ENCODE results near the gene COL6A1.

Gene COL6A1

DNA sequence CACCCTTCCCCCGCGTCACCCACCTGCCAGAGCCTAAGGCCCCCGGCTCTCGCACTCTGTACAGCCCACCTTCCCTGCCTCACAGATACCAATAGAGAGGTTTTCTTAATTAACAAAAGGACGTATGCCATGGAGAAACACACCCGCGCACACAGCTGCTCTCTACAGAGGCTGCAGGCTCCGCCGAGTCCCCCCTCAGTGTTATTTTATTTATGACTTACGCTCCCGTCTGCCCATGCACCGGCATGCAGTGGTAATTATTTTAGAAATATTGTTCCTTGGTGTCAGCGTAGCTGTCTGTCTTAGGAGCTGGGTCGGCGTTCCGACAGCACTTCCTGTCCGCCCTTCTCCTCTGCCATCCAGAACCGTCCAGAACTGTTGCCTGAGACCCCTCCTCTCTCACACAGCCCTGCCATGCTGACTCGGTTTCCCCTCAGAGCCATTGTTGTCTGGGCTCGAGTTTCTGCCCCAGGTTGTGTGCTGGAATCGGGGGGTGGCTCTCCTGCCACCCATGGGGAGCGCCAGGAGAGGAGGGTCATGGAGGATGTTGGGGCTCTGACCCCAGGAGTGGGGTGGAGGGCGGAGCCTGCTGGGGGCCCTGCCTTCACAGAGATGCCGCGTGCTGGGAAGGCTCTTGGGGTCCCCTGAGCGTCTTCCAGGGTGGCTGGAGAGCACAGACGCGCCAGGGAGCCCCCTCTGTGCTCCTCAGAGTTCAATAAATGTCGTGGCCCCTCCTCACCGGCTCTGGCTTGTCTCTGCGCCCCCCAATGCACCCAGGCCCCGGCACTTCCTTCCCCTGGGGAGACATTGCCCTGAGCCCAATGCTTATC is 39.6 kb upstream of the COL6A1 start:
- Mint-ChIP-seq H3K9me3 (ENCODE audit: low read depth) (no peaks in the 10 kb centered on the region), H3K27me3 (no peaks in the 10 kb centered on the region), H3K4me1 (ENCODE audit: low read depth) (no peaks in the 10 kb centered on the region), H3K36me3 (no peaks in the 10 kb centered on the region), H3K4me3 (no peak overlapping the region), H3K27ac (no peak overlapping the region)

DNA sequence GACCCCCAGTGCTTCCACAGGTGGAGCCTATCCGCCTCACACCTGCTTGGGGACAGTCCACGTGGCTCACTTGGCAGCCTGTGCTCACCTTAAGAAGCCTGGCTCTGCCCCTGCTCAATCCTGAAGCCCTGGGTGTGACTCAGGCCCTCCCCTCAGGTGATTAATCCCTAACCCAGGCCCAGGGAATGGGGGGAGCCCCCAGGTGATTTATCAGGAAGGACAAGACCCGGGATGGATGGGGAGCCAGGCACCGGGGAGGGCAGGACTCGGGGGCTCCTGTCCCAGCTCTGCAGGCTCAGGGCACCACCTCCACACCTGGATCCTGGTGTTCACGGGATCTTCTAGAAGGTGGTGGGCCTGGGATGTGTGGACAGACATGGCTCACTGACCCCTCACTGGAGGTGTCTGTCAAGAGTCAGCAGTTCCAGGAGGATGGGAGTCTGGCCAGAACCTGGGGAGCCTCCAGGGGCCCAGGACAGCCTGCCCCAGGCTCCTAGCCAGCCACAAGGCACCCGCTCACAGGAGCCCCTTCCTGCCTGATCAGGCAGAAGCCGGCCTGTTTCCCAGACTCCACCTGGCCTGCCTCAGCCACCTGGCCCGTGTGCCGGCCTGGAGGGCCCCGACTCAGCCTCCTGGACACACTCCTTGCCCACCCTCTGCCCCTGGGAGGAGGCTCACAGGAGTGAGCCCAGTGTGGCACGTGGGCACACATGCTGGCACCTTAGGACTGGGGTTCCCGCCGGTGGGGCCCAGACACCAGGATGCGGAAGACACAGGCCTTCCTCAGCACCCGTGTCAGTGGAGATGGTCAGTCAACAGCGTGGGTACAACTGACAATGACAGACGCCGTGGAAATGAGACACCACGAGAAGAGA is 38.6 kb upstream of the COL6A1 start:
- H3K4me1 Mint-ChIP-seq (ENCODE audit: low read depth): no peaks in the 10 kb centered on the region
- no peaks in the 10 kb centered on the region for H3K36me3 Mint-ChIP-seq
- H3K9me3 Mint-ChIP-seq (ENCODE audit: low read depth): no peaks in the 10 kb centered on the region
- H3K27me3 Mint-ChIP-seq: no peaks in the 10 kb centered on the region
- H3K4me3 Mint-ChIP-seq: no peak overlapping the region
- H3K27ac Mint-ChIP-seq: no peak overlapping the region

DNA sequence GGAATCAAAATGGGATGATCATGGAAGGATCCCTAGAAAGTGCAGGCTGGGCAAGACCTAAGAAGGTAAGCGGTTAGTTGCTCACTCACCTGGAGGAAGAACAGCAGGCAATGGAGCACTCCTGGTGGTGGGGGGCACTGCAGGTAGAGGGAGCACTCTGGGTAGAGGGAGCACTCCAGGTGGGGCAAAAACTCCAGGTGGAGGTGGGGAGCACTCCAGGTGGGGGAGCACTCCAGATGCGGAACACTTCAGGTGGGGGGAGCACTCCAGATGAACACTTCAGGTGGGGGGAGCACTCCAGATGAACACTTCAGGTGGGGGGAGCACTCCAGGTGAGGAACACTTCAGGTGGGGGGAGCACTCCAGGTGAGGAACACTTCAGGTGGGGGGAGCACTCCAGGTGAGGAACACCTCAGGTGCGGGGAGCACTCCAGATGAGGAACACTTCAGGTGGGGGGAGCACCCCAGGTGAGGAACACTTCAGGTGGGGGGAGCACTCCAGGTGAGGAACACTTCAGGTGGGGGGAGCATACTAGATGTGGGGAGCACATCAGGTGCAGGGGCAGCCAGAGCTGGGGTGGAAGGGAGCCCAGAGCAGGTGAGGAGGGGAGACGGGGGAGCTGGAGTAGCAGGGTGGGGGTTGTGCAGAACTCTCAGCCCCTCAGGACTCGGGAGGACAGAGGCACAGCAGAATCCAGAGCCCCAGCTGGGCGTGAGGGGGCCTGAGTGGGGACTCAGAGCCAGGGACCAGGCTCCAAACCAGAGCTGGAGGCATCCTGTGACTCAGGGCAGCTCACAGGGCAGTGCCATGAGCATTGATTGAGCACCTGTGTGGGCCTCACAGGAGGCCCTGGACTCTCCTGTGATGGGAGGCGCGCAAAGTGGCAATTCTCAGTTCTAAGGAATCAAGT is 37.7 kb upstream of the COL6A1 start:
- Mint-ChIP-seq H3K36me3 (no peaks in the 10 kb centered on the region), H3K4me1 (ENCODE audit: low read depth) (no peaks in the 10 kb centered on the region), H3K27ac (no peak overlapping the region), H3K27me3 (no peaks in the 10 kb centered on the region), H3K9me3 (ENCODE audit: low read depth) (no peaks in the 10 kb centered on the region), H3K4me3 (no peak overlapping the region)

- H3K4me3 Mint-ChIP-seq: no peak overlapping the region
- H3K4me1 Mint-ChIP-seq (ENCODE audit: low read depth): no peaks in the 10 kb centered on the region
- H3K9me3 Mint-ChIP-seq (ENCODE audit: low read depth): no peaks in the 10 kb centered on the region
- no peaks in the 10 kb centered on the region for H3K27me3 Mint-ChIP-seq
- H3K27ac Mint-ChIP-seq: no peak overlapping the region
- no peaks in the 10 kb centered on the region for H3K36me3 Mint-ChIP-seq
Observed at GRCh38 chr21:45944601-45945000, 37.0 kb upstream of the COL6A1 start.

- no peaks in the 10 kb centered on the region for H3K4me1 Mint-ChIP-seq (ENCODE audit: low read depth)
- H3K27ac Mint-ChIP-seq: no peak overlapping the region
- H3K9me3 Mint-ChIP-seq (ENCODE audit: low read depth): no peaks in the 10 kb centered on the region
- H3K4me3 Mint-ChIP-seq: no peak overlapping the region
- no peaks in the 10 kb centered on the region for H3K36me3 Mint-ChIP-seq
- no peaks in the 10 kb centered on the region for H3K27me3 Mint-ChIP-seq
Observed at GRCh38 chr21:45945066-45945867, 36.3 kb upstream of the COL6A1 start.

- no peaks in the 10 kb centered on the region for H3K9me3 Mint-ChIP-seq (ENCODE audit: low read depth)
- H3K4me3 Mint-ChIP-seq: no peak overlapping the region
- H3K27me3 Mint-ChIP-seq: peaks cover under 1% of the 10 kb centered on the region
- no peaks in the 10 kb centered on the region for H3K36me3 Mint-ChIP-seq
- H3K27ac Mint-ChIP-seq: no peak overlapping the region
- no peaks in the 10 kb centered on the region for H3K4me1 Mint-ChIP-seq (ENCODE audit: low read depth)
Observed at GRCh38 chr21:45945868-45946210, 35.7 kb upstream of the COL6A1 start.

- peaks cover 3% of the 10 kb centered on the region for H3K27me3 Mint-ChIP-seq
- no peak overlapping the region for H3K27ac Mint-ChIP-seq
- H3K9me3 Mint-ChIP-seq (ENCODE audit: low read depth): no peaks in the 10 kb centered on the region
- H3K36me3 Mint-ChIP-seq: no peaks in the 10 kb centered on the region
- no peaks in the 10 kb centered on the region for H3K4me1 Mint-ChIP-seq (ENCODE audit: low read depth)
- no peak overlapping the region for H3K4me3 Mint-ChIP-seq
Observed at GRCh38 chr21:45947296-45947695, 34.3 kb upstream of the COL6A1 start.

DNA sequence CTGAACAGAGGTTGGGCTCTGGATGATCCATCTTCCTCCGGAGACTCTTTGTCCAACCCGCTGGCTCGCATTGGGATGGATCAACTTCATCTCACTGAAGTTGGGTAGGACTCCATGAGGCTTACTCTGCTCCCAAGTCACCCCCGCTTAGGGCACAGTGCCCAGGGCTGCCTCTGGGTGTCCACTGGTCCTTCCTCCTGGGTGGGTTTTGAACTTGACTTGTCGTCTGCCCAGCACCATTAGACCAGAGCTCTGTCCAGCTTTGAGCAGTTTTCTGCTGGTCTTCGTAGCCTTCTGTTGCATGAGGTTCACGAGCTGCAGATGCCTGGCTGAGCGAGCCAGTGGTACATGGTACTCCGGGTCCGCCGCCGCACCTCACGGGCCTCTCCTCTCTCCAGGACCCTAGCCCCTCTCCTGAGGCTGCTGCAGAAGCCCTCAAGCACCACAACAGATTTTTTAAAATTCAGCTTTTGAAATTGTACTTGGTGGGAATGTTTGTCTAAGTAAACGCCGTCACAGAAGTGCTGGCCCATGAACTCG is 33.8 kb upstream of the COL6A1 start:
- no peak overlapping the region for H3K4me3 Mint-ChIP-seq
- H3K9me3 Mint-ChIP-seq (ENCODE audit: low read depth): no peaks in the 10 kb centered on the region
- no peaks in the 10 kb centered on the region for H3K36me3 Mint-ChIP-seq
- peaks cover 4% of the 10 kb centered on the region for H3K27me3 Mint-ChIP-seq
- no peaks in the 10 kb centered on the region for H3K4me1 Mint-ChIP-seq (ENCODE audit: low read depth)
- H3K27ac Mint-ChIP-seq: no peak overlapping the region

DNA sequence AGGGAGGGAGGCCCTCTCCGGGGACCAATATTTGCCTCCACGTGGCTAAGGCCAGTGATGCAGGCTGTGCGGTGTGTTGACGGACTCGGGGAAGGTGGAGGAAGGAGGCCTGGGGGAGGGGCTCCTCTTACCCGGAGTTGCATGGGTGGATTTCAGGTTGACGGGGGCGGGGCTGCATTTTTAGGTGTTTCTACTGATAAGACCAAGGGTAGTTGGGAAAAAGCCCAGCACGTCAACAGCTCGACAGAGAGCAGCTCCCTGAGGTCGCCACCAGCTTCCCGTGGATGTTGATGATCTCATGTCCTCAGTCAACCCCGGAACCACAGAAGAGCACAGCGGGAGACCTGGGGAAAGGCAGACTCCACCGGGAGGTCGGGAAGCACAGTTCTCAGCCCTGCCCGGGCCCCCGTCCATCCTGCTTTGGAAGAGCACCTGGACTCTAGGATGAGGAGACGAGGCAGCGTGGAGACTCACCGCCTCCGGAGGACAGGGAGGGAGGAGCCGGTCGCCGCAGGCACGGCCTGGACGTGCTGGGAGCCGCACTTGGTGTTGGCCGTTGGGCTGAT is 32.9 kb upstream of the COL6A1 start:
- no peaks in the 10 kb centered on the region for H3K9me3 Mint-ChIP-seq (ENCODE audit: low read depth)
- H3K27ac Mint-ChIP-seq: no peak overlapping the region
- no peaks in the 10 kb centered on the region for H3K36me3 Mint-ChIP-seq
- no peak overlapping the region for H3K4me3 Mint-ChIP-seq
- H3K27me3 Mint-ChIP-seq: peaks cover 5% of the 10 kb centered on the region
- H3K4me1 Mint-ChIP-seq (ENCODE audit: low read depth): no peaks in the 10 kb centered on the region

GRCh38 chr21:45949928-45950739 is 31.4 kb upstream of the COL6A1 start:
- Mint-ChIP-seq H3K36me3 (no peaks in the 10 kb centered on the region), H3K4me3 (no peak overlapping the region), H3K9me3 (ENCODE audit: low read depth) (no peaks in the 10 kb centered on the region), H3K27me3 (peaks cover 5% of the 10 kb centered on the region), H3K27ac (no peak overlapping the region), H3K4me1 (ENCODE audit: low read depth) (no peaks in the 10 kb centered on the region)

GRCh38 chr21:45950740-45951515 is 30.6 kb upstream of the COL6A1 start:
- H3K27ac Mint-ChIP-seq: no peak overlapping the region

GRCh38 chr21:45951676-45952075 is 29.9 kb upstream of the COL6A1 start:
- H3K27me3 Mint-ChIP-seq: peaks cover 5% of the 10 kb centered on the region
- no peak overlapping the region for H3K27ac Mint-ChIP-seq
- no peak overlapping the region for H3K4me3 Mint-ChIP-seq
- H3K36me3 Mint-ChIP-seq: no peaks in the 10 kb centered on the region
- H3K4me1 Mint-ChIP-seq (ENCODE audit: low read depth): no peaks in the 10 kb centered on the region
- no peaks in the 10 kb centered on the region for H3K9me3 Mint-ChIP-seq (ENCODE audit: low read depth)

More at GRCh38 chr21:45950740-45951515, 30.6 kb upstream of the COL6A1 start:
- Mint-ChIP-seq H3K9me3 (ENCODE audit: low read depth) (no peaks in the 10 kb centered on the region), H3K36me3 (no peaks in the 10 kb centered on the region), H3K27me3 (peaks cover 5% of the 10 kb centered on the region), H3K4me3 (no peak overlapping the region), H3K4me1 (ENCODE audit: low read depth) (no peaks in the 10 kb centered on the region)
